A673 (cell line): Measurements from ENCODE around the gene ACTR3. TPM values are rescaled to one million over a fixed set of nuclear protein-coding genes. Genes with fewer than 3 reads are reported as not detected.

Experiments used
- BruUV-seq: library from RNA; stranded (reverse); fragments of 400-500 nt; replicated peaks from 2 replicates; lab custom pipeline; 2021; lab: Mats Ljungman, UMichigan
- CTCF ChIA-PET: fragments of 300-600 bp; sonication (Branson Sonifier 250); formaldehyde crosslinking; loops from one replicate; lab custom pipeline; 2022; ENCODE audit warnings: antibody characterized with exemption; lab: Charles Lee
- POLR2A ChIA-PET: fragments of 300-600 bp; sonication (Branson Sonifier 250); formaldehyde crosslinking; loops from one replicate; lab custom pipeline; 2022; ENCODE audit warnings: antibody characterized with exemption; ENCODE audit not compliant: low non-redundant PET; lab: Charles Lee
- DNase-seq: peaks from one replicate; pipeline ENCODE4 v3.0.0-alpha.2; 2015; ENCODE audit warnings: low spot score
- H3K27ac ChIP-seq: fragments of 200-600 bp; sonication (generic); 2 replicates; pipeline ENCODE4 v1.5.1; 2016; ENCODE audit warnings: mixed run types, low read depth, mild to moderate bottlenecking, mixed read lengths, antibody characterized with exemption, low read length; ENCODE audit not compliant: poor library complexity, severe bottlenecking
- H3K27me3 ChIP-seq: fragments of 200-600 bp; sonication (generic); replicated peaks from 2 replicates; pipeline ENCODE4 v1.6.1; 2017; ENCODE audit warnings: mixed run types, low read depth, mild to moderate bottlenecking, mixed read lengths, antibody characterized with exemption, low read length; ENCODE audit not compliant: insufficient read depth, poor library complexity
- H3K36me3 ChIP-seq: fragments of 200-600 bp; sonication (generic); 2 replicates; pipeline ENCODE4 v1.6.1; 2016; ENCODE audit warnings: mixed run types, mild to moderate bottlenecking, mixed read lengths, antibody characterized with exemption, low read length; ENCODE audit not compliant: insufficient read depth, poor library complexity, severe bottlenecking
- H3K4me1 ChIP-seq: fragments of 200-600 bp; sonication (generic); 2 replicates; pipeline ENCODE4 v1.6.1; 2017; ENCODE audit warnings: mixed run types, mild to moderate bottlenecking, mixed read lengths, antibody characterized with exemption, low read length; ENCODE audit not compliant: insufficient read depth, poor library complexity, severe bottlenecking
- H3K4me3 ChIP-seq: fragments of 200-600 bp; sonication (generic); 2 replicates; pipeline ENCODE4 v1.5.1; 2016; ENCODE audit warnings: low read depth, mixed run types, mild to moderate bottlenecking, mixed read lengths, low read length; ENCODE audit not compliant: poor library complexity, severe bottlenecking
- H3K9me3 ChIP-seq: fragments of 200-600 bp; sonication (generic); 2 replicates; pipeline ENCODE4 v1.6.1; 2016; ENCODE audit warnings: mixed run types, low read depth, mild to moderate bottlenecking, mixed read lengths, antibody characterized with exemption, low read length; ENCODE audit not compliant: poor library complexity, severe bottlenecking
- CTCF ChIP-seq: fragments of 300-800, 200-600 bp; sonication (generic); conservative IDR thresholded peaks from 2 replicates; pipeline ENCODE4 v1.5.1; 2017; ENCODE audit warnings: low read depth, mild to moderate bottlenecking, antibody characterized with exemption, low read length, moderate library complexity, mixed read lengths
- EZH2 ChIP-seq: fragments of 200-600 bp; sonication (generic); IDR thresholded peaks from 2 replicates; pipeline ENCODE4 v1.6.1; 2017; ENCODE audit warnings: borderline replicate concordance, low read depth, mild to moderate bottlenecking, mixed read lengths, antibody characterized with exemption, low read length; ENCODE audit not compliant: poor library complexity, severe bottlenecking
- intact Hi-C: fragments of 100-400 bp; cut with micrococcal nuclease; formaldehyde crosslinking; loops from one replicate; pipeline ENCODE4 v1.10.0; 2022; ENCODE audit not compliant: unreplicated experiment
- total RNA-seq: library from RNA; stranded (reverse); gene quantifications from 2 replicates; pipeline ENCODE4 v1.2.3, GENCODE V29; 2021

ACTR3 gene
- total RNA-seq, 1 experiment from 2014 or later = 340 TPM

GRCh38 chr2:113915082-113915819, 25.4 kb downstream of the ACTR3 start:
- intact Hi-C loops = no loop called here
- Histone ChIP-seq H3K4me1 (no peaks in the 10 kb centered on the region), H3K4me3 (no peak overlapping the region), H3K27me3 (no peaks in the 10 kb centered on the region), H3K36me3 (peaks cover 13% of the 10 kb centered on the region), H3K27ac (no peak overlapping the region), H3K9me3 (no peaks in the 10 kb centered on the region)
- ChIA-PET CTCF (no interaction called here), POLR2A (no interaction called here)
- TF ChIP-seq CTCF (no peak), EZH2 (no peak)
- no TSS peak for BruUV-seq
- no peak for DNase-seq

- ChIA-PET POLR2A (no interaction called here), CTCF (no interaction called here)
- Histone ChIP-seq H3K4me3 (no peak overlapping the region), H3K27me3 (no peaks in the 10 kb centered on the region), H3K4me1 (no peaks in the 10 kb centered on the region), H3K9me3 (no peaks in the 10 kb centered on the region), H3K27ac (no peak overlapping the region), H3K36me3 (peaks cover 13% of the 10 kb centered on the region)
- BruUV-seq = no TSS peak
- no peak for TF ChIP-seq EZH2
- no peak for TF ChIP-seq CTCF
- intact Hi-C loops = no loop called here
- no peak for DNase-seq
These were observed 28.3 kb downstream of the ACTR3 start for GRCh38 chr2:113918229-113918628.

GRCh38 chr2:113920996-113921395, 31.1 kb downstream of the ACTR3 start:
- Histone ChIP-seq H3K36me3 (peaks cover 15% of the 10 kb centered on the region), H3K9me3 (no peaks in the 10 kb centered on the region), H3K27me3 (no peaks in the 10 kb centered on the region), H3K27ac (no peak overlapping the region), H3K4me3 (no peak overlapping the region), H3K4me1 (no peaks in the 10 kb centered on the region)
- DNase-seq = no peak
- no TSS peak for BruUV-seq
- ChIA-PET CTCF (no interaction called here), POLR2A (no interaction called here)
- intact Hi-C loops = no loop called here
- no peak for TF ChIP-seq EZH2

- no peaks in the 10 kb centered on the region for H3K4me1 ChIP-seq
- H3K27me3 ChIP-seq = no peaks in the 10 kb centered on the region
- peaks cover 22% of the 10 kb centered on the region for H3K36me3 ChIP-seq
- no peaks in the 10 kb centered on the region for H3K9me3 ChIP-seq
- no peak for TF ChIP-seq EZH2
- TF ChIP-seq CTCF = no peak
- no peak overlapping the region for H3K4me3 ChIP-seq
- DNase-seq = no peak
- CTCF ChIA-PET = no interaction called here
- intact Hi-C loops = no loop called here
- H3K27ac ChIP-seq = no peak overlapping the region
- no TSS peak for BruUV-seq
- POLR2A ChIA-PET = no interaction called here
These were observed 32.4 kb downstream of the ACTR3 start for GRCh38 chr2:113922335-113922734.
